ENCODE measurements around the gene TMEM238.

The TMEM238 gene

DNA sequence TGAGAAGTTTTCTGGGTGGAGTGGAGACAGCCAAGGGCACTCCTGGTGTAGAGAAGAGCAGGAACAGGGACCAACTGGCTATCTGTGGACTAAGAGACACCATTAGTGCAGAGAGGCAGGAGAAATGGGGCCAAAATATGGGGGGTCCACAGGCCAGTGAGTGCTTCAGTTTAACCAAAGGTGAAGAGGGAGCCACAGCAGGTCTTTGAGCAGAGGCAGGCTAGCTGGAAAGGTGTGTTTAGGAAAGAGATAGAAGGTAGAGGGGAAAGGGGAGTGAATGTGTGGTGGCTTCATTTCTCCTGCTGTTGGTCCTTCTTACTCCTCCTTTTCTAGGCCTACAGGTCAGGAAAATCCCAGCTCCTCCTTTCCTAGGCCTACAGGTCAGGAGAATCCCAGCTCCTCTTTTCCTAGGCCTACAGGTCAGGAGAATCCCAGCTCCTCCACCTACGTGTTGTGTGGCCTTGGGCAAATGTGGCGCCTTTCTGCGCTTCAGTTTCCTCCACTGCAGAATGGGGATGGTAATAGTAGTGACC, 1.5 kb downstream of the TMEM238 start:
- no peak for TF ChIP-seq Cebpa-rat (IDR thresholded peaks at IDR 0.05)
- no peaks in the 10 kb centered on the region for H3K9me3 ChIP-seq
- H3K27ac ChIP-seq, result peak overlapping the region; percentile 96
- H3K27me3 ChIP-seq, result peaks cover 4% of the 10 kb centered on the region
- peaks cover 39% of the 10 kb centered on the region for H3K4me1 ChIP-seq
- H4K20me1 ChIP-seq, result peaks cover 18% of the 10 kb centered on the region
- peak overlapping the region; percentile 92 for H3K4me3 ChIP-seq
- H3K9ac ChIP-seq, result peak overlapping the region; percentile 99
- peak overlapping the region; percentile 99 for H3K4me2 ChIP-seq
- peaks cover 13% of the 10 kb centered on the region for H3K36me3 ChIP-seq

DNA sequence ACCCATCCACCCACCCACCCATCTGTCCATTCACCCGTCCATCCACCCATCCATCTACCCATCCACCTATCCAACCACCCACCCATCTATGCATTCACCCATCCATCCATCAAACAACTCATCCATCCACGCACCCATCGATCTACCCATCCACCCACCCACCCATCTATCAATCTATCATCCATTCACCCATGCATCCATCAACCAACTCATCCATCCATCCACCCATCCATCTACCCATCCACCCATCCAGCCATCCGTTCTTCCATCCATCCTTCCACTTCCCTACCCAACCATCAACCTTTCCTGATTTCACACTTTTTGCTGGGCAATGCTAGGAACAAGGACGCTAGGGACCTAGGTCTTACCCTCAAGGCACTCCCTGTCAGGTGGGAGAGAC, 2.1 kb downstream of the TMEM238 start:
- H3K36me3 ChIP-seq, result peaks cover 7% of the 10 kb centered on the region
- peaks cover 7% of the 10 kb centered on the region for H3K27me3 ChIP-seq
- H3K4me1 ChIP-seq, result peaks cover 33% of the 10 kb centered on the region
- H3K27ac ChIP-seq, result no peak overlapping the region
- H3K9me3 ChIP-seq, result no peaks in the 10 kb centered on the region
- peak overlapping the region; percentile 99 for H3K4me2 ChIP-seq
- no peak overlapping the region for H3K9ac ChIP-seq
- TF ChIP-seq Cebpa-rat (IDR thresholded peaks at IDR 0.05), result no peak
- H4K20me1 ChIP-seq, result peaks cover 12% of the 10 kb centered on the region
- H3K4me3 ChIP-seq, result no peak overlapping the region

DNA sequence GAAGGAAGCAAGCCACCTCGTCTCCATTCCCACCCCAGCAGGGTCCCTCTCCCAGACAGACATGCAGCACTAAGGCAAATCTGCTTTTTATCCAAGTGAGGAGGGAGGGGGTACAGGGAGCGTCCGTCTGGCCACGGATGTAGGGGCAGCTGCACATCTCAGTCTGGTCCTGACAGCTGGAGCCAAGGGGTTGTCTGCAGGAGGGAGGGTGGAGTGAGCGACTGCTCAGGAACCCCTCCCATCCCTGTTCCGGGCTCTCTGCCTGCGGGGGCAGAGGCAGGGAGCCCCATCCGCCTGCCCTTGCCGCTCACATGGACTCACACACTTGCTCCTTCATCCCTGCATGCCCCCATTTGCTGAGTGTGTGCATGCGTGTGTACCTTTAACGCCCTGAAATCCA, 4.9 kb downstream of the TMEM238 start:
- Histone ChIP-seq H3K4me2 (no peak overlapping the region), H3K4me1 (peaks cover 22% of the 10 kb centered on the region), H4K20me1 (no peaks in the 10 kb centered on the region), H3K9me3 (no peaks in the 10 kb centered on the region), H3K9ac (no peak overlapping the region), H3K27ac (no peak overlapping the region), H3K4me3 (no peak overlapping the region), H3K27me3 (peaks cover 25% of the 10 kb centered on the region), H3K36me3 (no peaks in the 10 kb centered on the region)
- no peak for TF ChIP-seq Cebpa-rat (IDR thresholded peaks at IDR 0.05)

DNA sequence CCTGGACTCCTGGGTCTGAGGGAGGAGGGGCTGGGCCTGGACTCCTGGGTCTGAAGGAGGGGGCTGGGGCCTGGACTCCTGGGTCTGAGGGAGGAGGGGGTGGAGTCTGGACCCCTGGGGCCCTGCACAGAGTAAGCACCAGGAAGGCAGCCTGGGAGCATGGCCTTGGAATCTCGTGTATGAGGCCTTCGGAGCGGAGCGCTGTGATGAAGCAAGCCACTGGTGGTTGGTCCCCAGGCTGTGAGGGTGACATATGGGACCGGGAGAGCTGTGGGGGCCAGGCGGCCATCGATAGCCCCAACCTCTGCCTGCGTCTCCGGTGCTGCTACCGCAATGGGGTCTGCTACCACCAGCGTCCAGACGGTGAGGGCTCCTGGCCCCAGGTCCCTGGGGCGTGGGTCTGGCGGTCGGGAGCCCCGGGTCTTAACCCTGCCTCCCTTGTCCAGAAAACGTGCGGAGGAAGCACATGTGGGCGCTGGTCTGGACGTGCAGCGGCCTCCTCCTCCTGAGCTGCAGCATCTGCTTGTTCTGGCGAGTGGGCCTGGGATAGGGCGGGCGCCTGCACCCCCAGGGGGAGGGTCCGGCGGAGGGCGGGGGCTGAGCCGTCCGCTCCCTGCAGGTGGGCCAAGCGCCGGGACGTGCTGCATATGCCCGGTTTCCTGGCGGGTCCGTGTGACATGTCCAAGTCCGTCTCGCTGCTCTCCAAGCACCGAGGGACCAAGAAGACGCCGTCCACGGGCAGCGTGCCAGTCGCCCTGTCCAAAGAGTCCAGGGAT, 6.5 kb downstream of the TMEM238 start:
- Histone ChIP-seq H3K27me3 (peaks cover 39% of the 10 kb centered on the region), H3K4me2 (no peak overlapping the region), H4K20me1 (peaks cover 4% of the 10 kb centered on the region; the same call in 1 of the 2 replicates), H3K9me3 (no peaks in the 10 kb centered on the region), H3K4me3 (no peak overlapping the region), H3K36me3 (no peaks in the 10 kb centered on the region), H3K9ac (no peak overlapping the region), H3K27ac (no peak overlapping the region), H3K4me1 (peaks cover 16% of the 10 kb centered on the region)
- no peak for TF ChIP-seq Cebpa-rat (IDR thresholded peaks at IDR 0.05)

DNA sequence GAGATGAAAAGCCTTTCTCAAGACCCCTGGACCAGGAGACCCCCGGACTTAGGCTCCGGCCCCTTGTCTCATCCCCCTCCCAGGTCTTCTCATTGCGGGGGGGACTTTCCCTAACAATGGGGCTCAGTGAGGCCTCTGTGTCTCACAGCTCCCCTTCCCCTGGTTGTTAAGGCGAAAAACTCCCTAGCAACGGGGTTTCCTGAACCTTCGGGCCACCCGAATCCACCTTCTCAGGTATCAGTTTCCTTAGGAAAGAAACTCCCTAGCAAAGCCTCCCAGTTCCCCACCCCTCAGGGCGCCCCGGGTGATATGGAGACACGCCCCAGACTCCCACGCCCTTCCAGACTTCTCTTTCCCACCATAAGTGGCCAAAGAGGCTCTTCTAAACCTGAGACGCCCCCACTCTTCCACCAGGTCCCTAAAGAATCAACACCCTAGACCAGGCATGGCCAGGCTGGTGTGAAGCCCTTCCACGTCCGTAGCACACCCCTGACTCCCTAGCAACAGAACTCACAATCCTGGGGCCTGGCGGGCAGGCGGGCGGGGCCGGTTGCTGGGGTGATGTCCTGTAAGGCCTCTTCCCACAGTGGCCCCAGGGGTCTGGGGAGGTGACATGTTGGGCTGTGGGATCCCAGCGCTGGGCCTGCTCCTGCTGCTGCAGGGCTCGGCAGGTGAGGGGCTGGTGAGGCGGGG, 7.7 kb downstream of the TMEM238 start, which contains the start of gene TMEM190:
TMEM190 (plus strand) TSS at position 586 of the 693 bp plus-strand sequence; CDS start at position 614, 28 bp downstream.
- Histone ChIP-seq H3K27ac (no peak within 1 kb of the TSS), H3K27me3 (peaks cover 50% of the 10 kb centered on the region), H3K4me3 (no peak within 1 kb of the TSS), H3K4me2 (no peak within 1 kb of the TSS), H4K20me1 (peaks cover 9% of the 10 kb centered on the region; the same call in 1 of the 2 replicates), H3K4me1 (peaks cover 9% of the 10 kb centered on the region), H3K9me3 (no peaks in the 10 kb centered on the region), H3K9ac (no peak within 1 kb of the TSS), H3K36me3 (no peaks in the 10 kb centered on the region)
- TF ChIP-seq Cebpa-rat (IDR thresholded peaks at IDR 0.05), result no peak

DNA sequence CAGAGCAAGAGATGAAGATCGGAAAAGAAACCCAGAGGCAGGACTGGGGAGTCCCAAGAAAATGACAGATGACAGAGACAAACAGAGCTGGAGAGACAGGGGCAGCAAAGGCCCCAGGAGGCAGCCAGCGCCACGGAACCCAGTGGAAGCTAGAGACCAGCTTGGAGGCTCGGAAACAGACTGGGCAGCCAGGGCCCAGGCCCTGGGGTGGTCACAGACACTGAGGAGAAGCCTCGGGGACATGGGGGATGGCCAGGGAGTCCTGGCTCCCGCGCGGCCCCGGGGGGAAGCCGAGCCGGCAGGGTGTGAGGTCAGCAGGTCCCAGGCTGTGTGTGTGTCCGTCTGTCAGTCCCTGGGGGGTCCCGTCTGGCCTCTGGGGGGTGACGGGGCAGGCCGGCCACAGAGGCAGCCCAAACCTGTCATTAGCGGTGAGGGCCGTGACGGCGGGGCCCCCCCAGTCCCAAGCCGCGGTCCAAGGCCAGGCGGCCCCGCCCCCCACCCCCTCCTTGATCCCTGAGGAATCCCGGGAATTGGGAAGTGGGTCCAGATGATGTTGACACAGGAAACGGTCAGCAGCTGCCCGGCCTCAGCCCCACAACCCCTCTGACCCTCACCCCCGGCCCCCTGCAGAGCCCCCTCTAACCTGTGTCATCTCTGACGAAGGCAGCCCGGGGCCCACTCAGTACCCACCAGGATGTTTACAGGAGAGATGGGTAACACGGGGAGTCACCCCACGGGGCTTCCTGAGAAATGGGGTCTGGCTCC, 9.9 kb downstream of the TMEM238 start:
- H3K4me1 ChIP-seq, result peaks cover 16% of the 10 kb centered on the region
- no peak overlapping the region for H3K9ac ChIP-seq
- no peak overlapping the region for H3K27ac ChIP-seq
- no peaks in the 10 kb centered on the region for H3K36me3 ChIP-seq
- H4K20me1 ChIP-seq, result peaks cover 24% of the 10 kb centered on the region
- no peak for TF ChIP-seq Cebpa-rat (IDR thresholded peaks at IDR 0.05)
- no peak overlapping the region for H3K4me3 ChIP-seq
- H3K9me3 ChIP-seq, result no peaks in the 10 kb centered on the region
- H3K27me3 ChIP-seq, result peaks cover 72% of the 10 kb centered on the region
- no peak overlapping the region for H3K4me2 ChIP-seq

DNA sequence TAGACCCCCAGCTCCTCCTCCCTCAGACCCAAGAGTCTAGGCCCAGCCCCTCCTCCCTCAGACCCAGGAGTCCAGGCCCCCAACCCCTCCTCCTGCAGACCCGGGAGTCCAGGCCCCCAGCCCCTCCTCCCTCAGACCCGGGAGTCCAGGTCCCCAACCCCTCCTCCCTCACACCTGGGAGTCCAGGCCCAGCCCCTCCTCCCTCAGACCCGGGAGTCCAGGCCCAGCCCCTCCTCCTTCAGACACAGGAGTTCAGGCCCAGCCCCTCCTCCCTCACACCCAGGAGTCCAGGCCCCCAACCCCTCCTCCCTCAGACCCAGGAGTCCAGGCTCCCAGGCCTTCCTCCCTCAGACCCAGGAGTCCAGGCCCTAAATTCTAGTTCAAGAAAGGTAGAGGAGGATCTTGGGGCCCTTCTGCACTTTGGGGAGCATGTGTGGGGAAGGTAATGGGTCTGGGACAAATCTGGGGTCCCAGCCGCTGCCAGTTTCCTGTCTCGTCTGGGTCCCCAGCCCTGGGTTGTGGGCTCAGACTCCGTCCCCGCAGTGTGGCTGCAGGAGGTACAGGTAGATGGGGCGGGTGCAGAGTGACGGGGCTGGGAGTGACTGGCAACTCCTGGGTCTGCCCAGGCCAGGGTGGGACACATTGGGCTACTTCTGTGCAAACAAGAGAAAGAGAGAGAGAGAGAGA, 10.6 kb downstream of the TMEM238 start:
- Histone ChIP-seq H3K9me3 (no peaks in the 10 kb centered on the region), H3K27ac (no peak overlapping the region), H3K4me1 (peaks cover 20% of the 10 kb centered on the region), H3K9ac (no peak overlapping the region), H3K4me2 (no peak overlapping the region), H3K4me3 (no peak overlapping the region), H3K27me3 (peaks cover 79% of the 10 kb centered on the region), H3K36me3 (no peaks in the 10 kb centered on the region), H4K20me1 (peaks cover 31% of the 10 kb centered on the region)
- no peak for TF ChIP-seq Cebpa-rat (IDR thresholded peaks at IDR 0.05)

DNA sequence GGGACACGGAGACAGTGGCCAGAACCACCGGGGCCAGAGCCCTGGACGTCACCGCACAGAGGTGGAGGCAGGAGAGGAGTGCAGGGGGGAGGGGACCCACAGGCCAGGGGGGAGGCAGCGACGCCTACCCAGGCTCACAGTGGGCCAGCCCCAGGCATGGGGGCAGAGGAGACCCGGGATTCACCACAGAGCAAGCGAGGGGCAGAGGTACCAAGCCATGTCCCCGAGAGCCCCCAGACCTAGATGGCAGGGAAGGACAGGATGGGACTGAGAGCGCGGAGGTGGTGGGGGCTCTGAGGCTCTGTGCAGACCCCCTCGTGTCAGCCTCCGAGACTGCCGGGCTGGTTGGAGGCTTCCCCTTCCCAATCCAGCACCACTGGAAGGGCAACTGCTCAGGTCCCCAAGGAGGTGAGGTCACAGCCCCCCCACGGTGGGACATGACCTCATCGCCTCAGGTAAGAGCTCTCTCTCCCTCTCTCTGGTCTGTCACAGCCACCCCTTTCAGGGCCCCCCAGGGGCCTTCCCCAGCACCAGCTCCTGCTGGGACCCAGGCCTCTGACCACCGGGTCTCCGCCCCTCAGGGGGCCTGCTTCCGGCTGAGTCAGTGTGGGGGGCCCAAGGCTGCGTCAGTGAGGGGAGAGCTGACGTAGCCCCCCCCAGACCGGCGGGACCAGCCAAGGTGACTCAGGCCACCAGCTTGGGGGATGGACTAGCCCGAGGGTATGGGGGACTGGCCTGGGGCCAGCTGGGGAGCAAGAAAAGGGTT, 11.6 kb downstream of the TMEM238 start:
- Histone ChIP-seq H3K4me1 (peaks cover 20% of the 10 kb centered on the region), H4K20me1 (peaks cover 34% of the 10 kb centered on the region), H3K4me3 (no peak overlapping the region), H3K9ac (no peak overlapping the region), H3K27me3 (peaks cover 84% of the 10 kb centered on the region), H3K4me2 (peak overlapping the region; percentile 39), H3K27ac (no peak overlapping the region), H3K9me3 (no peaks in the 10 kb centered on the region), H3K36me3 (no peaks in the 10 kb centered on the region)
- no peak for TF ChIP-seq Cebpa-rat (IDR thresholded peaks at IDR 0.05)
